Trophoblast cell (in vitro differentiated cells and primary cell): ENCODE data around the gene ZNF433.
A peak's percentile ranks its signal among the peaks of the same experiment; 100 is the strongest.

Experiments used
- DNase-seq, 2 donors: peaks; one replicate each; pipeline ENCODE4 v3.0.0-alpha.2; 2016
- H2AFZ ChIP-seq: 2 replicates; pipeline ENCODE4 v1.6.1; 2013; ENCODE audit warnings: low read length, moderate library complexity, mild to moderate bottlenecking; ENCODE audit not compliant: insufficient read depth, poor library complexity
- H2AK5ac ChIP-seq: 2 replicates; pipeline ENCODE4 v1.6.1; 2013; ENCODE audit warnings: mild to moderate bottlenecking, low read length
- H2BK120ac ChIP-seq: 2 replicates; pipeline ENCODE4 v1.6.1; 2013; ENCODE audit warnings: low read length, mild to moderate bottlenecking, moderate library complexity; ENCODE audit not compliant: insufficient read depth, poor library complexity
- H2BK12ac ChIP-seq: 2 replicates; pipeline ENCODE4 v1.6.1; 2013; ENCODE audit warnings: mild to moderate bottlenecking, low read length, moderate library complexity
- H2BK5ac ChIP-seq: 2 replicates; pipeline ENCODE4 v1.6.1; 2013; ENCODE audit warnings: low read length, low read depth, moderate library complexity, mild to moderate bottlenecking; ENCODE audit not compliant: poor library complexity
- H3K14ac ChIP-seq: 2 replicates; pipeline ENCODE4 v1.6.1; 2013; ENCODE audit warnings: mild to moderate bottlenecking, low read length
- H3K18ac ChIP-seq: 2 replicates; pipeline ENCODE4 v1.6.1; 2013; ENCODE audit warnings: mild to moderate bottlenecking, low read length
- H3K23ac ChIP-seq: 2 replicates; pipeline ENCODE4 v1.6.1; 2013; ENCODE audit warnings: low read length
- H3K27ac ChIP-seq: 2 replicates; pipeline ENCODE4 v1.5.1; 2013; ENCODE audit warnings: low read depth, mild to moderate bottlenecking, inconsistent platforms, low read length, moderate library complexity
- H3K27me3 ChIP-seq: 2 replicates; pipeline ENCODE4 v1.6.1; 2013; ENCODE audit warnings: inconsistent platforms, mild to moderate bottlenecking, low read length, moderate library complexity; ENCODE audit not compliant: insufficient read depth
- H3K36me3 ChIP-seq, 2 experiments: 1 replicate in 1 of 2; 2 replicates in 1 of 2; pipeline ENCODE4 v1.6.1; 2013; ENCODE audit warnings: low read length in 2 of 2, mild to moderate bottlenecking in 2 of 2, moderate library complexity in 1 of 2; ENCODE audit not compliant: insufficient read depth in 2 of 2, control insufficient read depth in 1 of 2
- H3K4ac ChIP-seq: 2 replicates; pipeline ENCODE4 v1.6.1; 2013; ENCODE audit warnings: low read depth, mild to moderate bottlenecking, low read length, moderate library complexity
- H3K4me1 ChIP-seq, 2 experiments: 1 replicate in 1 of 2; 2 replicates in 1 of 2; pipeline ENCODE4 v1.6.1; 2013; ENCODE audit warnings: low read length in 2 of 2, mild to moderate bottlenecking in 2 of 2, moderate library complexity in 1 of 2; ENCODE audit not compliant: insufficient read depth in 2 of 2, control insufficient read depth in 1 of 2
- H3K4me2 ChIP-seq: 2 replicates; pipeline ENCODE4 v1.6.1; 2013; ENCODE audit warnings: inconsistent platforms, mild to moderate bottlenecking, low read length, moderate library complexity
- H3K4me3 ChIP-seq: 2 replicates; pipeline ENCODE4 v1.5.1; 2013; ENCODE audit warnings: mild to moderate bottlenecking, low read depth, low read length, inconsistent platforms
- H3K79me1 ChIP-seq: one replicate; pipeline ENCODE4 v1.6.1; 2013; ENCODE audit warnings: low read length
- H3K79me2 ChIP-seq: 2 replicates; pipeline ENCODE4 v1.6.1; 2013; ENCODE audit warnings: low read length, mild to moderate bottlenecking; ENCODE audit not compliant: control insufficient read depth, insufficient read depth, poor library complexity
- H3K9ac ChIP-seq: 2 replicates; pipeline ENCODE4 v1.6.1; 2013; ENCODE audit warnings: mild to moderate bottlenecking, low read length
- H3K9me3 ChIP-seq: 2 replicates; pipeline ENCODE4 v1.6.1; 2013; ENCODE audit warnings: low read depth, mild to moderate bottlenecking, control low read depth, inconsistent platforms, low read length; ENCODE audit not compliant: insufficient read depth
- H4K12ac ChIP-seq: 2 replicates; pipeline ENCODE4 v1.6.1; 2013; ENCODE audit warnings: low read depth, mild to moderate bottlenecking, low read length, moderate library complexity
- H4K8ac ChIP-seq: 2 replicates; pipeline ENCODE4 v1.6.1; 2013; ENCODE audit warnings: low read depth, mild to moderate bottlenecking, low read length, moderate library complexity
- H4K91ac ChIP-seq: one replicate; pipeline ENCODE4 v1.6.1; 2013; ENCODE audit warnings: low read depth, mild to moderate bottlenecking, low read length, moderate library complexity
- WGBS: extraction: QIAGEN DNeasy Blood & Tissue Kit; methylation state at CpG from one replicate; pipeline ENCODE4 v1.1.7; 2013; ENCODE audit warnings: missing lambda C conversion rate; ENCODE audit not compliant: insufficient read length, insufficient coverage; ENCODE audit errors: extremely low coverage; 5-methylcytosine and 5-hydroxymethylcytosine counted together

ZNF433 gene

GRCh38 chr19:12052091-12052496, 16.6 kb upstream of the ZNF433 start:
- WGBS = no CpG with 5 or more reads among the region's 14 CpGs
- no peaks in the 10 kb centered on the region for H3K27me3 ChIP-seq
- no peak overlapping the region for H3K4ac ChIP-seq
- H4K12ac ChIP-seq = no peak overlapping the region
- H3K36me3 ChIP-seq = no peaks in the 10 kb centered on the region
- no peak overlapping the region for H2AK5ac ChIP-seq
- H3K9me3 ChIP-seq = no peaks in the 10 kb centered on the region
- no peak overlapping the region for H3K9ac ChIP-seq
- H2BK120ac ChIP-seq = peak overlapping the region; percentile 15
- H4K91ac ChIP-seq = peak overlapping the region; percentile 63
- H2BK12ac ChIP-seq = no peak overlapping the region
- peak overlapping the region; percentile 85 for H3K14ac ChIP-seq
- H3K4me1 ChIP-seq = peaks cover 8 to 12% of the 10 kb centered on the region in 2 experiments
- peak overlapping the region; percentile 96 for H3K4me2 ChIP-seq
- peaks cover 2% of the 10 kb centered on the region for H3K79me1 ChIP-seq
- H4K8ac ChIP-seq = no peak overlapping the region
- H2BK5ac ChIP-seq = no peak overlapping the region
- H3K18ac ChIP-seq = no peak overlapping the region
- peak; percentile 59 to 77 for DNase-seq
- H3K79me2 ChIP-seq = peaks cover 4% of the 10 kb centered on the region
- H3K4me3 ChIP-seq = peak overlapping the region; percentile 79
- peak overlapping the region; percentile 71 for H2AFZ ChIP-seq
- H3K27ac ChIP-seq = peak overlapping the region; percentile 92
- H3K23ac ChIP-seq = no peak overlapping the region

GRCh38 chr19:12047868-12048267, 12.4 kb upstream of the ZNF433 start:
- Histone ChIP-seq H3K18ac (no peak overlapping the region), H2AFZ (no peak overlapping the region), H3K4me3 (no peak overlapping the region), H2BK12ac (no peak overlapping the region), H3K27ac (no peak overlapping the region), H2BK120ac (no peak overlapping the region), H4K8ac (no peak overlapping the region), H4K12ac (no peak overlapping the region), H3K79me1 (peaks cover 2% of the 10 kb centered on the region), H3K9me3 (peaks cover 7% of the 10 kb centered on the region), H3K4me1 (no peaks in the 10 kb centered on the region), H3K14ac (no peak overlapping the region), H3K36me3 (peaks cover 4 to 11% of the 10 kb centered on the region in 2 experiments), H2AK5ac (no peak overlapping the region), H3K4ac (no peak overlapping the region), H3K4me2 (no peak overlapping the region), H3K23ac (no peak overlapping the region), H3K79me2 (peaks cover 4% of the 10 kb centered on the region), H3K9ac (no peak overlapping the region), H3K27me3 (no peaks in the 10 kb centered on the region), H4K91ac (no peak overlapping the region), H2BK5ac (no peak overlapping the region)
- DNase-seq = peak in 1 of 2 donors; percentile 50
- no CpG with 5 or more reads among the region's 2 CpGs for WGBS

GRCh38 chr19:12043752-12044422, 8.4 kb upstream of the ZNF433 start:
- DNase-seq = no peak
- no peak overlapping the region for H4K91ac ChIP-seq
- no peak overlapping the region for H3K18ac ChIP-seq
- no peak overlapping the region for H2AK5ac ChIP-seq
- no peak overlapping the region for H2BK120ac ChIP-seq
- H2AFZ ChIP-seq = no peak overlapping the region
- H3K27ac ChIP-seq = no peak overlapping the region
- no CpG with 5 or more reads among the region's 5 CpGs for WGBS
- no peak overlapping the region for H4K8ac ChIP-seq
- H3K27me3 ChIP-seq = no peaks in the 10 kb centered on the region
- H4K12ac ChIP-seq = no peak overlapping the region
- H2BK5ac ChIP-seq = no peak overlapping the region
- H3K4ac ChIP-seq = no peak overlapping the region
- no peaks in the 10 kb centered on the region for H3K79me1 ChIP-seq
- peaks cover 9% of the 10 kb centered on the region for H3K9me3 ChIP-seq
- peaks cover 6 to 14% of the 10 kb centered on the region in 2 experiments for H3K36me3 ChIP-seq
- no peak overlapping the region for H3K14ac ChIP-seq
- no peak overlapping the region for H3K4me3 ChIP-seq
- H3K9ac ChIP-seq = no peak overlapping the region
- H2BK12ac ChIP-seq = no peak overlapping the region
- no peak overlapping the region for H3K4me2 ChIP-seq
- no peaks in the 10 kb centered on the region for H3K79me2 ChIP-seq
- H3K23ac ChIP-seq = no peak overlapping the region
- no peaks in the 10 kb centered on the region for H3K4me1 ChIP-seq

- H3K27me3 ChIP-seq = no peaks in the 10 kb centered on the region
- H3K27ac ChIP-seq = no peak overlapping the region
- no peak overlapping the region for H2AK5ac ChIP-seq
- H2BK5ac ChIP-seq = no peak overlapping the region
- H3K79me2 ChIP-seq = no peaks in the 10 kb centered on the region
- H3K9me3 ChIP-seq = peaks cover 9% of the 10 kb centered on the region
- no peak overlapping the region for H3K14ac ChIP-seq
- H3K79me1 ChIP-seq = no peaks in the 10 kb centered on the region
- H3K4ac ChIP-seq = no peak overlapping the region
- H2BK120ac ChIP-seq = no peak overlapping the region
- H4K91ac ChIP-seq = no peak overlapping the region
- H4K12ac ChIP-seq = no peak overlapping the region
- H3K36me3 ChIP-seq = peaks cover 6 to 14% of the 10 kb centered on the region in 2 experiments
- no peak overlapping the region for H2AFZ ChIP-seq
- H4K8ac ChIP-seq = no peak overlapping the region
- no peak overlapping the region for H3K9ac ChIP-seq
- no peak overlapping the region for H3K18ac ChIP-seq
- no peak overlapping the region for H2BK12ac ChIP-seq
- H3K4me2 ChIP-seq = no peak overlapping the region
- H3K4me1 ChIP-seq = no peaks in the 10 kb centered on the region
- peak; percentile 36 to 68 for DNase-seq
- no peak overlapping the region for H3K23ac ChIP-seq
- no peak overlapping the region for H3K4me3 ChIP-seq
Observed at GRCh38 chr19:12042893-12043292, 7.4 kb upstream of the ZNF433 start.
